GM21529 (cell line): ENCODE results near the gene KLK14.

Experiments
- ATAC-seq: cut with Tn5 transposase; IDR thresholded peaks from one replicate; pipeline ENCODE4 v1.9.1; 2021; ENCODE audit not compliant: unreplicated experiment

KLK14 gene

DNA sequence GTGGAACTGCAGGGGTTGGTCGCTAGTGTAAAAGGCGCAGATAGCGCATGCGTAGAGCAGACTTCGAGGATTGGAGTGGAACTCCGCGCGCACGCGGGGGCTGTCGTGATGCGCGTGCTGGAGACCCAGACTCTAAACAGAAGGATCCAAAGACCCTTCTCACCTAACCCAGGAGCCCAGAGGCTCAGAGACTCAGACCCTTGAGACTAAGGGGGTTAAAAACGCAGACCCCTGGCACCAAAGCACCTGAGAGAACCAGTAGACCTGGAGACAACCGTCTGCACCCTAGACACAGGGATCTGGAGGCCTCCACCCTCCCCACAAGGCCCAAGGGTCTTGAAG lies 26.1 kb upstream of the KLK14 start:
- peak; percentile 32 for ATAC-seq

DNA sequence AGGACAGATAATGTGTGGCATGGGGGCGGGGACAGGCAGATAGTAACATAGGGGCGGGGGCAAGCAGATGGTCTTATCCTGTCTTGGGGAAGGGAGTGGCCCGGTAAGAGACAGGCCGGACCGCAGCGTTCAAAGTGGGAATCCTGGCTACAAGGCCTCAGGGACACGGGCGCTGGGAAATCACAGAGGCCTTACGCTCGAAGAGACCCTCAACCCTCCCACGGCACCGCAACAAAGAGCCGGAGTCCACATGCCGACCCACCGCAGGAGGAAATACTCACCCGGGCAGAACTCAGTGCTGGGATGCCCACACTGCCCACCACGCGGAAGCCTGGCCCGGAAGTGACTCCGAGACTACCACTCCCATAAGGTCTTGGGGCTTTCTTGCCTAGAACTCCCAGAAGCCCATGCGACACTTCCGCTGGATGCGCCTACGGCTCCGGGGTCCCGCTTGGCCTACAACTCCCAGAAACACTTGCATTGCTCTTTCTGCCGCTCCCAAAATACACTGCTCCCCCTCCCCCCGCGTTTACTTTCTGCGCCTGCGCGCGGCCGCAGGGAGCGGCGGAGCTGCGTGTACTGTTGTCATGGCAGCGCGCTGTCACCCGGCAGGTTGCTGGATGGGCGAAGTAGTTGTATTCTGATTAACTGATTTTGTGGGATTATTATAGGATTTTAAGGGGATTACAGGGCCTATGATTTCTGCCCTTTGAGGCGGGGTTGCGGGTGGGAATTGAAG lies 25.5 kb upstream of the KLK14 start, which contains the start of gene CTU1:
Gene CTU1, minus strand, starts transcription at position 344 of the 739 bp plus-strand sequence. CDS start 3,840 bp downstream, outside the sequence.
- peak; percentile 93 for ATAC-seq

DNA sequence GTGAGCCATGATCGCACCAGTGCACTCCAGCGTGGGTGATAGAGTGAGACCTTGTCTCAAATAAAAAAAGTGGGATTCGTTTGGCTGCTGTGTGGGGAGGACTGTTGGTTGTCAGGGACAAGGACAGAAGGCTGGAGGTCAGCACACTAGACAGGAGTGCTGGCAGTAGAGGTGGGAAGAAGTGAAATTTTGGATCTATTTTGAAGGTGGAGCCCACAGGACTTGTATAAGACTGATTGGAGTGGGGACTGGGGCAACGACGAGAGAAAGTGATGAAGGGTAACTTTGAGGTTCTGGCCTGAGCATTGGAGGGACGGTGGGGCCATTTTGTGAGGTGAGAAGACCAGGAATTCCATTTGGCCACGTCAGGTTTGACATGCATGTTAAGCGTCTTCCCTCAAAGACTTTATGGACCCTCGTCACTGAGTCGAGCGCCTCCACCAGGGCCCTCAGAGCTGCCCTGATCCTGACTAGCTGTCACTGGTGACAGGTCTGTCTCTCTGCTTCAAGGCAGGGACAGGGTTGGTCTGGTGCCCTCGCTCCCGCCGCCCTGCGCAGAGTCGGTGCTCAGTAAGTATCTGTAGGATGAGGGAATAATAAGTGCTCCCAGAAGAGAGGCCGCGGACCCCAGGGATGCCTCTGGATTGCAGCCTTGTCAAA lies 24.8 kb upstream of the KLK14 start:
- no peak for ATAC-seq

- no peak for ATAC-seq
Measured at GRCh38 chr19:51103926-51104341, 21.2 kb upstream of the KLK14 start.

DNA sequence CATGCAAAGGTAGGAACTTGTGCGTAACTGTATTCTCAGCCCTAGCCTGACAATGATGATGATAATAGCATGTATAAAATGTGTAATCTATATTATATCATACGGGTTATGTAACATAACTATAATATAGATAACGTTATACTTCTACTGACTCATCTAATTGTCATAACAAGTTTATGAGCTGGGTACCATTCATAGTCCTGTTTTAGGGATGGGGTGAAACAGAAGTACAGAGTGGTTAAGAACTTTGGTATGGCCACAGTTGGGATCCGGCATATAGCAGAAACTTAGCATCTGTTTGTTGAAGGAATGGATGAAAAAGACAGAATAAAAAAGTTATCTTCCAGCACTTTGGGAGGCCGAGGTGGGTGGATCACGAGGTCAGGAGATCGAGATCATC lies 20.3 kb upstream of the KLK14 start:
- no peak for ATAC-seq

DNA sequence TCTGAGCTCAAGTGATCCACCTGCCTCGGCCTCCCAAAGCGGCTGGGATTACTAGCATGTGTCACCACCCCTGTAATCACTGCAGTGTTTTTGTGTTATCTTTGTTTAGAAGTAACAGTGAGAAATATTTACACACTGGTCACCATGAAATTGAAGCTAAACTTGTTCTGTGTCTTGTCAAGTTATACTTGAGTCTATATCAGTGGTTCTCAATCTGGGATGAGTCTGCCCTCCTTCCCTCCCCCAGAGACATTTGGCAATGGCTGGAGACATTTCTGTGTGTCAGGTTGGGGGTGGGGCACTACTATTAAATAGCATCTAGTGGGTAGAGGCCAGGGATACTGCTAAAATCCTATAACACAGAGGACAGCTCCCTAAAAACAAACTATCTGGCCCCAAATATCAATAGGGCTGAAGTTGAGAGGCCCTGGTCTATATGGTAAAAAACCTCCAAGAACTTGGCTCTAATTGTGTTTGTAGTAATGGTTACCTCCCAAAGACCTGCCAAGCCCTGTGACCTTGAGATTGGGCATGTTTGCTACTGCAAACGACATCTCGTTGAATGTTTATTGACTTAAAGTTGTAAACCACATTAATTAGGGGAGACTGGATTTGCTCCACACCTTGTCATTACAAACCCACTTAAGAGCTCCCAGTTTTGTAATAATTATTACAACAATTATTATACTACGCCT lies 18.6 kb upstream of the KLK14 start:
- ATAC-seq = no peak

- ATAC-seq = no peak
Measured at GRCh38 chr19:51100601-51101000, 17.9 kb upstream of the KLK14 start.

- no peak for ATAC-seq
Measured at GRCh38 chr19:51099047-51099382, 16.3 kb upstream of the KLK14 start.

DNA sequence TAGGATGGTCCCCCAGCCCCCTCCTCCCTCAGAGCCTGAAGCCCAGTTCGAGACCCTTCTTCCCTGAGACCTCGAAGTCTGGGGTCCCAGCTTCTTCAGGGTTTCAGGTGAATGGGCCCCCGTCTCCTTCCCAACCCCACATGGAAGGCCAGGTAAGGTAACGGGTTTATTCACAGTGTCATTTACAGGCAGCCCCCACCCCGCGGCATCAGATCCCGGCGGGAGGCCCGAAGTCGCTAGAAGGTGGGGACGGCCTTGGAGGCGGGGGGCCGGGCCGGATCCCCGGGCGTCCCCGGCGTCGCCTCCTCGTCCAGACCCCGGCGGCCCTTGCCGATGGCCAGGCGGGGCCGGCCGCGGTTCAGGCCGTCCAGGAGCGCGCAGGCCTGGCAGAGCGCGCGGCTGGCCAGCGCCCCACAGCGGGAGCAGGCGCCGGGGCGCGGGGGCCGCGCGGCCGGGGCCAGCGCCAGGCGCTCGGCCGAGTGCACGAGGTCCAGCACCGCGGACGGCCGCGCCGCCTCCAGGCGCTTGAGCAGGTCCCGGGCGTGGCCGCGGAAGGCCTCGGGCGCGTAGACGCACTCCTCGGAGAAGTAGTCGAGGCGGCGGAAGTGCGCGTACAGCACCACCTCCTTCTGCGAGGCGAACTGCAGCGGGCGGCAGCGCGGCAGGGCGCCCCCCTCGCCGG lies 15.8 kb upstream of the KLK14 start:
- no peak for ATAC-seq

- no peak for ATAC-seq
Measured at GRCh38 chr19:51097796-51098195, 15.1 kb upstream of the KLK14 start.

GRCh38 chr19:51097166-51097738 lies 14.6 kb upstream of the KLK14 start:
- ATAC-seq = no peak

GRCh38 chr19:51096473-51097165 lies 13.9 kb upstream of the KLK14 start:
- ATAC-seq = no peak

- no peak for ATAC-seq
Measured at GRCh38 chr19:51094696-51095279, 12.1 kb upstream of the KLK14 start.

DNA sequence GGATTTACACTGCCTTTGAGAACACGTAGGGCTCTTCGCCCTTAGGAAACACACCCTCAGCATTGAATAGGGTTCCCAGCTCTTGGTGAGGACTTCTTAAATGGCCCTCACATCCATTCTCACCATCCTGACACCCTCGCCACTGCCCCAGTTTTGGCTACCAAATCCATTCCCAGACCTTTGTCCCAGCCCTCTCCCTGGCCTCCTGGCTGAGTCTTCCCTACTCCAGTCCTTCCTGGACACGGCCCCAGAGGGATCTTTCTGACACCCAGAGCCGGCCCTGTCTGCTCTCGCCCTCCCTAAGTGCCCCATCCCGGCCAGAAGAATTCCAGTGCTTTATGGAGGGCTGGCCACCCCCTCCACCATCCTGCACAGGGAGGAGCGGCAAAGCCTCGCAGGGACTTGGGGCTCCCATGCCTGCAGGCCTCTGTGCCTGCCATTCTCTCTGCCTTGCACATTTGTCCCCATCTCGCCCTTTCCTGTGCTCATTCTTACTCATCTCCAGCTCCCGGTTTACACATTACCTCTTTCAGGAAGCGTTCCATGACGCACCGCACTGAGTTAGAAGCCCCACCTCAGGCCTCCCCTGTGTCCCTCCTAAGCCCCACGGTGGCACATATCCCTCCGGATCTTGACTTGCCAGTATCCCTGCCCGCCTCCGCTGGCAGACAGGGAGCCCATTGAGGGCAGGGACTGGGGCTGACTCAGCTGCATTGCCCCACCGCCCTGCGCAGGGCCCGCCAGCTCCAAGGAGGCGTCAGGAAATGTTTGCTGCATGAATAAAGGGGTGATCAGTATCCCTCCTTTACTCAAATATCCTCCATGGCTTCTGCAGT lies 11.0 kb upstream of the KLK14 start:
- no peak for ATAC-seq

- no peak for ATAC-seq
Measured at GRCh38 chr19:51093101-51093500, 10.4 kb upstream of the KLK14 start.

GRCh38 chr19:51091895-51092873 lies 9.5 kb upstream of the KLK14 start:
- no peak for ATAC-seq

- ATAC-seq = no peak
Measured at GRCh38 chr19:51091126-51091525, 8.4 kb upstream of the KLK14 start.

DNA sequence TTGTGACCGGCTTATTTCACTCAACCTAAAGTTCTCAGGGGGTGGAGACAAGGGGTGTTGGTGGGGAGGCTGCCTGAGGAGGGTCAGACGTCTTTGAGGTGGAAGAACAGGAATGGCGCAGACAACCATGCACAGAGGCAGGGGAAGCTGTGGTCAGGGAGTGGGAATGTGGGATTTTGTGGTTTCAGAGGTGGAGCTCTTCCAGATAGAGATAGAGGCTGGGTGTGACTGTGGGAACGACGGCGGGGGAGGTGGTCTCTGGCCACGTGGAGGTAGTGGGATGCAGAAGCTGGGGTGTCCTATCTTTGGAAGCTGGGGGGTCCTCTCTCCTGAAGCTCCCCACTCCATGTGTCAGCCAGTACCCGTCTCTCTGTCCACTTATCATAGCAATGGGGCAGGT lies 7.8 kb upstream of the KLK14 start:
- ATAC-seq = no peak
